ENCODE results near the gene TBC1D16. TPM values are rescaled to one million over a fixed set of nuclear protein-coding genes. Genes with fewer than 3 reads are reported as not detected.

TBC1D16 gene
- total and polyA plus RNA-seq, 2 experiments from 2014 or later, result 9.2 to 22.4 TPM

GRCh38 chr17:80064696-80065095 lies 29.0 kb upstream of the TBC1D16 start:
- in situ Hi-C loops (cut with MboI), result no loop called here
- H3K27me3 ChIP-seq (replicated peaks; ENCODE audit: insufficient read depth), result no peaks in the 10 kb centered on the region
- TF ChIP-seq EZH2 (IDR thresholded peaks at IDR 0.05; ENCODE audit: insufficient read depth, poor library complexity, severe bottlenecking), result no peak
- no peak for DNase-seq
- no peak overlapping the region for H3K4me3 ChIP-seq
- H3K27ac ChIP-seq, result no peak overlapping the region
- no peaks in the 10 kb centered on the region for H3F3A ChIP-seq (ENCODE audit: insufficient read depth)
- no peak overlapping the region for H3K4me2 ChIP-seq (ENCODE audit: unreplicated experiment)
- no peaks in the 10 kb centered on the region for H3K79me2 ChIP-seq (ENCODE audit: insufficient read depth)
- no peaks in the 10 kb centered on the region for H3K9me3 ChIP-seq (ENCODE audit: low read depth)
- H4K20me1 ChIP-seq (ENCODE audit: insufficient read depth), result no peaks in the 10 kb centered on the region
- H3K9ac ChIP-seq, result no peak overlapping the region
- no peaks in the 10 kb centered on the region for H3K36me3 ChIP-seq (ENCODE audit: low read depth)
- WGBS, 2 experiments (ENCODE audit: low coverage in 1 of 2, low lambda C conversion rate in 2 of 2, missing lambda C conversion rate in 2 of 2), result 82 to 84% methylated on average over 4 to 8 of the region's 8 CpGs
- no peak overlapping the region for H2AFZ ChIP-seq
- H3K4me1 ChIP-seq (ENCODE audit: insufficient read depth), result peaks cover 2% of the 10 kb centered on the region; the same call in 1 of the 2 replicates
- H3K9me2 ChIP-seq (ENCODE audit: insufficient read depth), result no peaks in the 10 kb centered on the region

DNA sequence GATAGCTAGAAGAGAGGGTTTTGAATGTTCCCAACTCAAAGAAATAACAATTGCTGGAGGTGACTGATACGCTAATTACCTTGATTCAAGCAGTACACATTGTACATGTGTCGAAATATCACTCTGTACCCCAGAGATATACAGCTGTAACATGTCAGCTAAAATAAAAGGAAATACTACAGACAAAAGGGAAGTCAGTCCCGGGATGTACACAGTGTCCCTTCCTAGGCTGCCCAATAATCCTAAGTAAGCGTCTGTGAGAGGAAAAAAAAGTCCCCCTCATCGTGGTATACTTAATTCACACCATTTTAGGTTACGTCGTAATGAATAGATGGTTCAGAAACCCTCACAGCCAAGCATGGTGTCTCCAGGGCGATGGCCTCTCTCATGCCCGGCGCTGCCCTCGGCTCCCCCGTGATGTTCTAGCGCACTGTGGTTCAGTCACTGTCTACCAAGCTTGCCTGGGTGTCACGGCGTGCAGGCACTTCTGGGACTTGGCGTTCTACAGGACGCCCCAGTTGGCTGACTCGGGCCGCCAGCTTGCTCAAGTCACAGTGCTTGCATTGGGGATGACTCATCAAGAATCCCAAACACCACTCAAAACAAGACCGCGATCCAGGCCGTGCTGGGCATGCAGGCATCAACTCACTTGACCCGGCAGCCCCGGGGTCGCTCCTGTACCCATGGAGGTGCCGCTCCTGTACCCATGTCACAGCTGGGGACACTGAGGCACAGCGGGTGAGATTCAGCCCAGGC lies 28.3 kb upstream of the TBC1D16 start:
- in situ Hi-C loops (cut with MboI), result no loop called here
- no peaks in the 10 kb centered on the region for H3F3A ChIP-seq (ENCODE audit: insufficient read depth)
- H3K79me2 ChIP-seq (ENCODE audit: insufficient read depth), result no peaks in the 10 kb centered on the region
- no peaks in the 10 kb centered on the region for H4K20me1 ChIP-seq (ENCODE audit: insufficient read depth)
- TF ChIP-seq EZH2phosphoT487 (IDR thresholded peaks at IDR 0.05; ENCODE audit: insufficient read depth, low read depth), result no peak
- no peak for TF ChIP-seq EZH2 (IDR thresholded peaks at IDR 0.05; ENCODE audit: insufficient read depth, poor library complexity, severe bottlenecking)
- H3K36me3 ChIP-seq (ENCODE audit: low read depth), result no peaks in the 10 kb centered on the region
- H3K4me2 ChIP-seq (ENCODE audit: unreplicated experiment), result no peak overlapping the region
- no peak overlapping the region for H3K9ac ChIP-seq
- no peaks in the 10 kb centered on the region for H3K9me3 ChIP-seq (ENCODE audit: low read depth)
- no peak overlapping the region for H3K27ac ChIP-seq
- H3K27me3 ChIP-seq (replicated peaks; ENCODE audit: insufficient read depth), result no peaks in the 10 kb centered on the region
- H3K4me3 ChIP-seq, result no peak overlapping the region
- WGBS, 2 experiments (ENCODE audit: low coverage in 1 of 2, low lambda C conversion rate in 2 of 2, missing lambda C conversion rate in 2 of 2), result 58 to 60% methylated on average over 27 of the region's 27 CpGs
- no peak overlapping the region for H2AFZ ChIP-seq
- DNase-seq, result peak; percentile 83
- no peaks in the 10 kb centered on the region for H3K9me2 ChIP-seq (ENCODE audit: insufficient read depth)
- peaks cover 6% of the 10 kb centered on the region; the same call in 1 of the 2 replicates for H3K4me1 ChIP-seq (ENCODE audit: insufficient read depth)

- WGBS, 2 experiments (ENCODE audit: low coverage in 1 of 2, low lambda C conversion rate in 2 of 2, missing lambda C conversion rate in 2 of 2), result 87 to 89% methylated on average over 12 of the region's 12 CpGs
- Histone ChIP-seq H3K36me3 (ENCODE audit: low read depth) (no peaks in the 10 kb centered on the region), H3K4me1 (ENCODE audit: insufficient read depth) (peaks cover 6% of the 10 kb centered on the region; the same call in 1 of the 2 replicates), H3F3A (ENCODE audit: insufficient read depth) (no peaks in the 10 kb centered on the region), H4K20me1 (ENCODE audit: insufficient read depth) (no peaks in the 10 kb centered on the region), H3K9me2 (ENCODE audit: insufficient read depth) (no peaks in the 10 kb centered on the region), H2AFZ (no peak overlapping the region), H3K27ac (no peak overlapping the region), H3K9me3 (ENCODE audit: low read depth) (no peaks in the 10 kb centered on the region), H3K9ac (no peak overlapping the region), H3K79me2 (ENCODE audit: insufficient read depth) (no peaks in the 10 kb centered on the region), H3K4me2 (ENCODE audit: unreplicated experiment) (no peak overlapping the region), H3K4me3 (no peak overlapping the region), H3K27me3 (replicated peaks; ENCODE audit: insufficient read depth) (no peaks in the 10 kb centered on the region)
- DNase-seq, result no peak
- TF ChIP-seq EZH2 (IDR thresholded peaks at IDR 0.05; ENCODE audit: insufficient read depth, poor library complexity, severe bottlenecking), result no peak
- TF ChIP-seq EZH2phosphoT487 (IDR thresholded peaks at IDR 0.05; ENCODE audit: insufficient read depth, low read depth), result no peak
- in situ Hi-C loops (cut with MboI), result no loop called here
Measured at GRCh38 chr17:80061421-80061820, 25.7 kb upstream of the TBC1D16 start.

DNA sequence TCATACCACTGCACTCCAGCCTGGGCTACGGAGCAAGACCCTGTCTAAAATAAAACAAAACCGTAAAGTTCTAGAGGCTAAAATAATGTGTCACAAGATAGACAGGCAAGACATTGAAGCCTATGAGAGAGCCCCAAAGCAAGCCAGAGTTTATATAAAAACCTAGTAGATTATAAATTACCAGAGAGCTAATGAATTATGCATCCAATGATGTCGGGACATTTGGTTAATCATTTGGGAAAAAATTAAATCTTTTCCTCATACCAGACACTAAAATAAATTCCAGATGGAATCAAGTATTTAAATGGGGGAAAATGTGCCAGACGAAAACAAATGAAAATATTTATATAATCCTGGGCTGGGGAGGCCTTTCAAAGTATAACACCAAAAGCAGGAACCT lies 25.0 kb upstream of the TBC1D16 start:
- no peaks in the 10 kb centered on the region for H3K9me2 ChIP-seq (ENCODE audit: insufficient read depth)
- TF ChIP-seq EZH2phosphoT487 (IDR thresholded peaks at IDR 0.05; ENCODE audit: insufficient read depth, low read depth) (no peak), EZH2 (IDR thresholded peaks at IDR 0.05; ENCODE audit: insufficient read depth, poor library complexity, severe bottlenecking) (no peak)
- no peaks in the 10 kb centered on the region for H3K27me3 ChIP-seq (replicated peaks; ENCODE audit: insufficient read depth)
- H3K79me2 ChIP-seq (ENCODE audit: insufficient read depth), result no peaks in the 10 kb centered on the region
- in situ Hi-C loops (cut with MboI), result no loop called here
- peaks cover 6% of the 10 kb centered on the region; the same call in 1 of the 2 replicates for H3K4me1 ChIP-seq (ENCODE audit: insufficient read depth)
- H3K9me3 ChIP-seq (ENCODE audit: low read depth), result no peaks in the 10 kb centered on the region
- no peak for DNase-seq
- no peak overlapping the region for H3K4me2 ChIP-seq (ENCODE audit: unreplicated experiment)
- H3F3A ChIP-seq (ENCODE audit: insufficient read depth), result no peaks in the 10 kb centered on the region
- H3K36me3 ChIP-seq (ENCODE audit: low read depth), result no peaks in the 10 kb centered on the region
- H3K4me3 ChIP-seq, result no peak overlapping the region
- H3K27ac ChIP-seq, result no peak overlapping the region
- no peak overlapping the region for H3K9ac ChIP-seq
- H2AFZ ChIP-seq, result no peak overlapping the region
- no peaks in the 10 kb centered on the region for H4K20me1 ChIP-seq (ENCODE audit: insufficient read depth)
- whole genome bisulfite sequencing, 2 experiments (ENCODE audit: low coverage in 1 of 2, low lambda C conversion rate in 2 of 2, missing lambda C conversion rate in 2 of 2), result 18 to 20% methylated on average over 4 of the region's 4 CpGs

Measured in GM23248 (cell line).